Heart left ventricle (tissue), 13 donors: Measurements from ENCODE around the gene KCNRG.

Experiments
- POLR2A ChIP-seq, 2 donors: fragments of 450-650 bp; IDR thresholded peaks; one replicate each; pipeline ENCODE4 v1.6.1; 2017; ENCODE audit warnings: antibody characterized with exemption in 2 of 2, mild to moderate bottlenecking in 2 of 2, moderate library complexity in 2 of 2
- TF ChIP-seq, protein P1 (sequence below), 12 donors: fragments of 200-600 bp; sonication (generic) in 4 of 12; IDR thresholded peaks; one replicate each; pipeline versions ENCODE4 v1.5.0 to v1.8.0; 2018 to 2022; ENCODE audit warnings: antibody characterized with exemption in 12 of 12, mild to moderate bottlenecking in 5 of 12
- donor health status: ischemic (EF 13 %, LVEDD 7.1; RV severe dilation, severe dysfunction).
- donor health status: DM: no; HTN: yes; CAD: no.
- donor health status: DM: no; HTN: no; CAD: no.
- donor health status: ischemic (EF 25% LVEDD 6.9; RV normal size, moderate dysfunction).
- donor health status: ischemic (EF 25% LVEDD 5.7; RV mildly dilated, moderate dysfunction).
- donor health status: ischemic (EF 35%, LVEDD 5.7; RV mildly dilated, moderate dysfunction).
- donor health status: nonischemic (EF 11% LVEDD 7.7; RV severe dilation, severe dysfunction).
- donor health status: DM: yes; HTN: yes; CAD: no.
- donor health status: PGD.
- donor health status: ischemic (EF 29% LVEDD 5.4; RV normal size, mild dysfunction).
- donor health status: nonischemic (EF 23%, LVEDD 6.1; RV moderate dilation, normal function).

DNA sequence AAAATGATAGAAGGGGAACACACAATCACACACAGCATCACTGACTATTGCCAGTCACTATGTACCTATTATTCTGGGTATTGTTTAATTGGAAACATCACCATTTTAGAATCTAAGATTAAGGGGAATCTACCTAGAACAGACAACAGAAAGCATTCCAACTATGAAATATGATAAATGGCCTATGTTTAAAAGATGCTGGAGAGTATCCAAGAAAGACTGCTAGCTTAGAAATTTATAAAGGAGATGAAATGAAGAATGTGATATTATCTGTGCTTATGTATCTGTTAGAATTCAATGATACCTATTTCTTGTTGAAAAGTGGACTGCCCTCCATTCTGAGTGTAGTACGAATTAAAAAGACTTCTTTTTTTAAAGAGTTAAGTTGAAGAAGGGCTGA lies 50.5 kb downstream of the KCNRG start:
- TF ChIP-seq, protein P1, sequence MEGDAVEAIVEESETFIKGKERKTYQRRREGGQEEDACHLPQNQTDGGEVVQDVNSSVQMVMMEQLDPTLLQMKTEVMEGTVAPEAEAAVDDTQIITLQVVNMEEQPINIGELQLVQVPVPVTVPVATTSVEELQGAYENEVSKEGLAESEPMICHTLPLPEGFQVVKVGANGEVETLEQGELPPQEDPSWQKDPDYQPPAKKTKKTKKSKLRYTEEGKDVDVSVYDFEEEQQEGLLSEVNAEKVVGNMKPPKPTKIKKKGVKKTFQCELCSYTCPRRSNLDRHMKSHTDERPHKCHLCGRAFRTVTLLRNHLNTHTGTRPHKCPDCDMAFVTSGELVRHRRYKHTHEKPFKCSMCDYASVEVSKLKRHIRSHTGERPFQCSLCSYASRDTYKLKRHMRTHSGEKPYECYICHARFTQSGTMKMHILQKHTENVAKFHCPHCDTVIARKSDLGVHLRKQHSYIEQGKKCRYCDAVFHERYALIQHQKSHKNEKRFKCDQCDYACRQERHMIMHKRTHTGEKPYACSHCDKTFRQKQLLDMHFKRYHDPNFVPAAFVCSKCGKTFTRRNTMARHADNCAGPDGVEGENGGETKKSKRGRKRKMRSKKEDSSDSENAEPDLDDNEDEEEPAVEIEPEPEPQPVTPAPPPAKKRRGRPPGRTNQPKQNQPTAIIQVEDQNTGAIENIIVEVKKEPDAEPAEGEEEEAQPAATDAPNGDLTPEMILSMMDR (IDR thresholded peaks at IDR 0.05): no peak
- TF ChIP-seq POLR2A (IDR thresholded peaks at IDR 0.05): no peak
